NCI-H1105 (cell line): Measurements from ENCODE around the gene NR5A1.

Source experiments
- DNase-seq: peaks from one replicate; lab custom pipeline; 2025; lab: John Stamatoyannopoulos, UW

NR5A1 gene

DNA sequence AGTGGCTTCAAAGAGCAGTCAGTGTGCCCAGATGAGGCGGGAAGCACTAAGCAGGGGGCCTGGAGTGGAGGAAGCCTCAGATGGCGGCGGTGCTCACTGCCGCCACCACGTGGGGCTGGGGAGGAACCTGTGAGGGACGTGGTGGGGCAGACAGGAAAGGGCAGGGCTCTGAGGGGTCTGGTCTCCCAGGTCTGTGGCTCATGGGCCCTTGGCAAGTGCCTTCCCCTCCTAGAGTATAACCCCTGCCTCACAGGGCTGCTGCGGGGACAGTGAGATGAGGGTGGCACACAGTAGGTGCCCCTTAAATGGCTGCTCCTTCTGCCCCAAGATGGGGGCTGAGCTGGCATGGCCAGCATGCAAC lies 26.6 kb downstream of the NR5A1 start:
- DNase-seq = no peak

DNA sequence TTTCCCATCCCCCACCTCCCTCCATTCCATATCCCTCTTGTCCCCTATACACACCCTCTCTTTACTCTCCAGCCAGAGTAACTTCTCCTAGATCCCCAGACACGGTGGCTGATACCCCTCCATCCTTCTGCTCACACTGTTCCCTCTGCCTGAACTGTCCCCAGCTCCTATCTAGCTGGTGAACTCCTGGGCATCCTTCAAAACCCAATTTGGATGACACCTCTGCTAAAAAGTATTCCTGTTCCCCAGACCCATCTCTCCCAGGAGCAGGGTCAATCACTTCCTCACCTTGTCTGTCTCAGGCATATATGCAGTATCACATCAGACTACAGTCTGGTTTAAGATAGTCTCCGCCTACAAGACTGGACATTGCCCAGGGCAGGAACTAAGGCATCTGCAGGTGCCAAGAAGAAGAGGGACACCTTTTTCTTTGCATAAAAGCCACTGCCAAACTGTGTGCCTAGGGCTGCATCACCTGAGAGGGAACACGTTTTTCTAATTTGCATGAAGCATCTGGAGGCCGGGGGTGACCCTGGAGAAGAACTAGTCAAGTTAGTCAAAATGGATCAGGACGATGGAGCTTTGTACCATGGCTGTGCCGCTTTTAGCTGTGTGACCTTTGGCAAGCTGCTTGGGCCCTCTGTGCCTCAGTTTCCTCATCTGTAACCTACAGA lies 27.1 kb downstream of the NR5A1 start:
- no peak for DNase-seq

DNA sequence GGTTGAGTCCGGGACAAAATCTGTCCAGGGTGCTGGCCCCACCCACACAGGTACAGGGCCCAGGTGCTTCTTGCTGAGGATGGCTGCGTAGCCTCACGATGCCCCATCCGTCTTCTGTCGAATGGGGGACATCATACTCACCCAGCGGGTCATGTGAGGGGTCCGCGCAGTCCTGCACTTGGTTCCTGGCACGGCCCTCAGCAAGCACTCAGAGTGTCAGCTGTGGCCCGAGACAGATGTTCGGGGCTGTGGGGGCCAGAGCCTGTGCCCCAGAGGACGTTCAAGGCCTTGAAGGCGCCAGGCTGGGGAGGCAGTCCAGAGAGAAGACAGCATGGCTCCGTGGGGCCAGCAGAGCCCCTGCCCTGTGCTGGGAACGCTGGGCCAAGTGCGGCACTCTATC lies 27.8 kb downstream of the NR5A1 start:
- DNase-seq = no peak

DNA sequence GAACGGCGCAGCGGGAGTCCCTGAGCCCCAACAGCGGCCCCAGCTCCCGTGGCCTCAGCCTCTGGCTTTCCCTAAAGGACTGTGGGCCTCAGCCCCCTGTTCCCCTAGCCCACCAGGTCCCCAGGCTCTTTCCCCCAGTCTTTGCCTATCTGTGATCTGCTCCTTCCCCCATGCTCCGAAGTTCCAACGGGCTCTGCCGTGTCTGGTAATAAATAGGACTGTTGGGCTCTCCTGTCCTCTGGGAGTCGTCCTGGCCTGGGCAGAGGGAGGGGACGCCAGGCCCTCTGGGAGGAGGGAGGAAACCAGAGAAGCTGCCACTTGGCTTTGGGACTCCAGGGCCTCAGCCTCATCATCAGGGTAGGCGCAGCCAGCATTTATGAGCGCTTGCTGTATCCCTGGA lies 28.8 kb downstream of the NR5A1 start:
- no peak for DNase-seq

DNA sequence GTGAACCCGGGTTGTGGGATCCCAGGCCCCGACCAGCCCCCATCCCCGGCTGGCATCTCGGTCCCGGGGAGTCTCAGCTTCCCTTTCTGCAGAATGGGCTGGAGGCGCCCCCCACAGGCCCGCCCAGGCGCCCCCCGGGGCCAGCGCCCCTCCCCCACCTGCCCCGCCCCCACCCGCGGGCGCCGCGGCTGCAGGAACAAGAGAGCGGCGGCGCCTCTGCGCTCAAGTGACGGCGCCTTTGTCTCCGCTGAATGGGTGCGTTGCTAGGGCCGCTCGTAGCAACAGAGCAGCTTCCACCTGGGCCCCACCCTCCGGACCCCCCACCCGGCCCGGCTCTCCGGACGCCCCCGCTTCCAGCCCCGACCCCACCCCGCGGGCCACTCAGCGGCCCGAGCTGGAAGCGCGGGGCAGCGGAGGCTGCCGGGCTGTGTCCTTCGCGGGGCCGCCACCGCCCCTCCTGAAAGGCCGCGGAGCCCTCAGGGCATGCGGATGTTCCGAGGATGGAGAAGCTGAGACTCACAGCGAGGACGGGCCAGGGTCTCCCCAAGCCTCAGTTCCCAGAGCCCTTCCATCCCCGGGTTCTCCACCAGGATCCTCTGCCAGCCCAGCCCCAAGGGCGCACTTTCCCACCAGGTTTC lies 29.4 kb downstream of the NR5A1 start:
- peak; percentile 70 for DNase-seq

DNA sequence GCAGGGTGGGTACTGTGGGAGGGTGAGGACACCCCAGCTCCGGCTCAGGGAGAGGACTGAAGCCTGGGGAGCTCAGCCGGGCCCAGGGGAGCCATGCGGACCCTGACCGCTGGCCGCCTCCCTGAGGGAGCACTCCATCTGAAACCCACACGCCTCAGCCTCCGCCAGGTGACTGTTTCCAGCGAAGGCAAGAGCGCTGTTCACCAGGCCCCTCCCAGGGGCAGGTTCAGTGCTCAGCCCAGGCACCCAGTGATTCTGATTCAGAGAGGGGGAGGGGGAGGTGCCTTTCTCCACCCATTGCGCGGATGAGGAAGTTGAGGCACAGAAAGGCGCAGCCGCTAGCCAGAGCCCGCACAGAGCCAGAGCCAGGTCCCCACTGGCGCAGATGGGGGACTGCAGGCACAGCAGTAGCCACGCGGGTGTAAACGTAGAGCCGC lies 30.0 kb downstream of the NR5A1 start:
- DNase-seq = no peak

DNA sequence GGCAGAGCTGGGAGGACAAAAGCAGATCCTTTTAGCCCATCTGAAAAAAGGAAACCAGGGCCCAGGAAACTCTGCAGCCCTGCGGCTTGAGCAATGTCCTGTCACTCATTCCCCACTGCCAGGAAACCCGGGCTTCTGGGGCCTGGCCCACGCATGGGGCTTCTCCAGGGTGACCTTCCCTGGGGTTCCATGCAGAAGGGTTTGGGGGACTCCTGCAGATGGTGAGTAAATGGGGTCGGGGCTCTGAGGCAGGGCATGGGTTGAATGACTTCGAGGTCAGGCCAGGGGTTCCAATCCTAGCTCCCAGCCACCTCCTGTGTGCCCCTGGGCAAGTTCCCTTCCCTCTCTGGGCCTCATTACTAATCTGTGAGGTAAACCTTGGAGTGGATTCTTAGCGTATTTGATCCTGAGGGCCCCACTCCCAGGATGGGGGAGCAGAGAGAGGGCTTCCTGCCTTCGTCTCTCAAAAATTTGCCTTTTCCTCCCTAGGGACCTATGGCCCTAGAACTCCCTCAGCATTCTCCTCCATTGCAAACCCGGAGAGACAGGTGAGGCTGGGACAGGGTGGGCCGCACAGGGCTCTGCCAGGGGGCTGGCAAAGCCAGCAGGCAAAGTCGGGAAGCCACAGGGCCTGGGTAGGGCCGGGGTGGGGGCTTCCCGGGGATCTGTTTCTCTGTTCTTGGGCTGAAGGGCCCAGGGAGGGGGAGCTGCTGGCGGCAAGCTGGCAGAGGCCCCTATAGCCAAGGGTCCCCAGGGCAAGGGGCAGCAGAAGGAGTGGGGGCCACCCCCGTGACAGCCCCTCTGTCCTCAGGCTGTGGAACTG lies 31.1 kb downstream of the NR5A1 start:
- no peak for DNase-seq

DNA sequence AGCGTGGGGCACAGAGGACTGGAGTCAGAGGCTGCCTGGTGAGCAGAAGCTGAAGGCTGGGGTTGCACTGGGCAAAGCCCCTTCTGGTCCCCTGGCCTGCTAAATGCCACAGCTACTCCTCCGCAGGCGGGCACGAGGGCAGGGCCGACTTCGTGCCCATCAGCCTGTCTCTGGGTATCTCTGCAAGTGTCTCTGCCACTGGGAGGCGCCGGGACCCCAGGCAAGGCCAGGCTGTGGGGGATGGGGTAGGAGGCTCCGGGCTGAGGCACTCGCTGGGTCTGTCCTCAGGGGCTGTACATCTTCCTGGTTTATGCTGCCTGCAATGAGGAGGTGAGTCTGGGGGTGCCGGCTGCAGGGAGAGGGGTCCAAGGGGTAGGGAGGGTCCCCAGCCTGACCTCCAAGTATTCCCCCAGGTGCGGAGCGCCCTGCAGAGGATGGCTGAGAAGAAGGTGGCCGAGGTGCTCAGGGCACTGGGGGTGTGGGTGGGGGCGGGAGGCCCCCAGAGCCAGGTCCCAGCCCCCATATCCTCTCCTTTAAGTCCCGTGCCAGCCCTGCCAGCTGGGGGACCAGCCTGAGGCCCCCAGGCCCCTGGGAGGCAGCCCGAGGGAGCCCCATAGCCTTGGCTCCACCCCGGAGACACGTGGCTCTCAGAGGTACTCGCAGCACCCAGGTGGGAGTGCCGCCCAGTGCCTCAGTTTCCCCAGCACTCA lies 31.9 kb downstream of the NR5A1 start:
- DNase-seq = no peak

DNA sequence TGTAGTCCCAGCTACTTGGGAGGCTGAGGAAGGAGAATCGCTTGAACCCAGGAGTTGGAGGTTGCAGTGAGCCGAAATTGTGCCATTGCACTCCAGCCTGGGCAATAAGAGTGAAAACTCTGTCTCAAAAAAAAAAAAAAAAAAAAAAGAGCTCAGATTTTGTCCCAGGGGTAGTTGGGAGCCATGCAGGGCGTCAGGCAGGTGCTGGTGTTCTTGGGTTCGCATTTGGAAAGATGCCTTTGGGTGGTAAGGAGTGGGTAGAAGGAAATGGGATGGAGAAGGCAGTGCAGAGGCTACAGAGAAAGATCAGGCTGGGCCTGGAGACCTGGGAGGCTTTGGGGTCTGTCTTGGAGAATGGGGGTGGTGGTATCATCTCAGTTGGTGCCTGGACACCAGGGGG lies 33.0 kb downstream of the NR5A1 start:
- DNase-seq = no peak

DNA sequence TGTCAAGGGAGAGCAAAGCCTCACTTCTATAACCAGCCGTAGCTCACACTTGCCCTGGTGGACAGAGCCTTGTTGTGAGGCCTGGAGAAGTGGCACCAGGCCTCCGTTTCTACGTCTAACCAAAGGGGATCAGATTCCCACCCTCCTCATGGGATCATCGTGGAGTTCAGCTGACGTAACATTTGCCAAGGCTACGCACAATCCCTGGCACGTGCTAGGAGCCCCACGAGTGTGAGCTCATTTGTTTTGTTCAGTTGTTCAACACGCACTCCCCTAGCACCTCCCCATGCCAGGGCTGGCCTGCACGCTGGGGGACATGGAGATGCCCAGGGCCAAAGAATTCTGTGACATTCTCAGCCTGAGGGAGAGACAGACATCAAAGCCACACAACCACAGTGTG lies 33.9 kb downstream of the NR5A1 start:
- no peak for DNase-seq

DNA sequence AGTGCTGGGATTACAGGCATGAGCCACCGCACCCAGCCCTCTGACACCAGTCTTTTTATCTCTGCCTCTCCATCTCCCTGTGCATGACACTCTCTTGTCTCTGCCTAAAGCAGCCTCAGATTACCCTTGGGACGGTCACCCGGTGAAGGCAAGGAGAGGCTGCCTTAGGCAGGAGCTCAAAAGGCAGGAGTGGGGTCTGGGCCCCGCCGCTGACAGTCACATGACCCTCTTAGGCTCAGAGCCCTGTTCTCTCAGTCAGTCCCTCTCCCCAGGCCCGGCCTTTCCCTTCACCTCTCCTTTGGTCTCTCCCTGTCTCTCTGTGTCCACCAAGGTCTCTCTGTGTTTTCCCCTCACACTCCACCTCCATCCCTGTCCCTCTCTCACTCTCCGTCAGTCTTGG lies 34.4 kb downstream of the NR5A1 start:
- no peak for DNase-seq

DNA sequence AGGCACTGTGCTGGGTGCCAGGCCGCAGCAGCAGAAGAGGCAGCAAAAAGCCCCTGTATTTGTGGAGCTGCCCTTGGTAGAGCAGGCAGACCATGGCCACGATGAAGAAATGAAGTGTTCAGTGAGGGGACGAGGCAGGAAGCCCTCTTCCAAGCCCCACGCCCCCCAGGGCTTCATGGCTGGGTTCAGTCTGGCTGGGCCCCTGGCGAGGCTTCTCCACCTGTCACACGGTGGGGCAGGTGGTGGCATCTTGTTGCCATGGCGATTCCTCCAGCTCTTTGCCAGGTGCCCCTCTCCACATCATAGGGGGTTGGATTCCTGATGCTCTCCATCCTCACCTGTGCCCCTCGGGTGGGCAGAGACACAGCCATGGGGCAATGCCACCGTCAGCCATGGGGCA lies 35.4 kb downstream of the NR5A1 start:
- peak; percentile 33 for DNase-seq

DNA sequence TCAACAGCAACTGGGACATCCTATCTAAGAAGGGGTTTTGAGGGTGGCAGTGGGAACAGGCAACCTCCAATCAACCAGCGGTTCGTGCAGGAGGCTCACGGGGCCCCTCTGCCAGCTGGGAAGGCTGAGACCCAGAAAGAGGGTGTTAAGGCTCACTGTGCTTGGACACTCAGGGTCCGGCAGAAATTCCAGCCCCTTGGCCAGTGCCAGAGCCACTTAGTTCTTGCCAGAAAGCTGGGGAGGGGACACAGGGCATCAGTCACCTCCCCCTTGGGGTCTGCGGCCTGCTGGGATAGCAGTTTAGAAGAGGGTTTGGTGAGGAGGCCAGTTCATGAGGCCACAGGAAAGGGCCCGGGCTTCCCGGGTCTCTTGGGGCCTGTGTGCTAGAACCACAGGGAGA lies 36.5 kb downstream of the NR5A1 start:
- DNase-seq = no peak

DNA sequence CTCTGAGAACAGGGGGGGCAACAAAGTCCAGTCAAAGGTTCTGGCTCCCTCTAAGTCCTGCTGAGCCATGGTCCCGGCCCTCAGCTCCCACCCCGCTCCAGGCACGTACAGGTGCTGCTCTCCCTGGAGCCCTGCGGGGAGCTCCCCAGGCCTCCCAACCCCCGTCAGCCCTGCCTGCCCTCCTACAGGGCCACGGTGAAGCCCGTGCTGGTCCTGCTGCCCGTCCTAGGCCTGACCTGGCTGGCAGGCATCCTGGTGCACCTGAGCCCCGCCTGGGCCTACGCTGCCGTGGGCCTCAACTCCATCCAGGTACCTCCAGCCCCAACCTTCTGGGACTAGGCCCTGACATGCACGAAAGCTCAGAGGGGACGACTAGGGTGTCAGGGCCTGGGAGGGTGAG lies 36.9 kb downstream of the NR5A1 start:
- DNase-seq = no peak

DNA sequence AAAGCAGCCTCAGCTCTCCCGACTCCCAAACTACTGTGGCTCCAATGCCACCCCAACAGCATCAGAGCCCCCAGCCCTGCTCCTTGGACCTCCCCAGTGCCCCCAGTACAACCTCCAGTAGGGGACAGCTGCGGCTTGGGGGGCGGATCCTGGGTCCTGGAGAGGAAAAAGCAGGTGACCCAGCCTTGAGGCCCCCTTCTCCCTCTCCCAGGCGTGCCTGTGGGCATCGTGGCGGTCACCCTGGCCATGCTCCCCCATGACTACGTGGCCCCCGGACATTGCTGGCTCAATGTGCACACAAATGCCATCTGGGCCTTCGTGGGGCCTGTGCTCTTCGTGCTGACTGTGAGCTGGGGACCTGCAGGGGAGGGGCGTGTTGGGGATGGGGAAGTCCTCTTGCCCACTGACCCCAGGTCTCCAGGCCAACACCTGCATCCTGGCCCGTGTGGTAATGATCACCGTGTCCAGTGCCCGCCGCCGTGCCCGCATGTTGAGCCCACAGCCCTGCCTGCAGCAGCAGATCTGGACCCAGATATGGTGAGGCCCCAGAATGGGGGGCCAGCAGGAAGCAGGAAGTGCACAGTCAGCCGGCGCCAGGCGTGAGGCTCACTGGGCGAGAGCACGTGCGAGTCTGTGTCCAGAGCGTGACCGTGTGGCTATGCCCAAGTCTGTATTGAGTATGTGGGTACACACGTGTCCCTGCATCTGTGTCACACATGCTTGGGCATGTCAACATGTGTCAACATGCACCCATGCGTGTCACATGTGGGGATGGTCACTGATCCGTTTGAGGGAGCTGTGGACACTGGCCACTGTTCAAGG lies 38.0 kb downstream of the NR5A1 start:
- no peak for DNase-seq

DNA sequence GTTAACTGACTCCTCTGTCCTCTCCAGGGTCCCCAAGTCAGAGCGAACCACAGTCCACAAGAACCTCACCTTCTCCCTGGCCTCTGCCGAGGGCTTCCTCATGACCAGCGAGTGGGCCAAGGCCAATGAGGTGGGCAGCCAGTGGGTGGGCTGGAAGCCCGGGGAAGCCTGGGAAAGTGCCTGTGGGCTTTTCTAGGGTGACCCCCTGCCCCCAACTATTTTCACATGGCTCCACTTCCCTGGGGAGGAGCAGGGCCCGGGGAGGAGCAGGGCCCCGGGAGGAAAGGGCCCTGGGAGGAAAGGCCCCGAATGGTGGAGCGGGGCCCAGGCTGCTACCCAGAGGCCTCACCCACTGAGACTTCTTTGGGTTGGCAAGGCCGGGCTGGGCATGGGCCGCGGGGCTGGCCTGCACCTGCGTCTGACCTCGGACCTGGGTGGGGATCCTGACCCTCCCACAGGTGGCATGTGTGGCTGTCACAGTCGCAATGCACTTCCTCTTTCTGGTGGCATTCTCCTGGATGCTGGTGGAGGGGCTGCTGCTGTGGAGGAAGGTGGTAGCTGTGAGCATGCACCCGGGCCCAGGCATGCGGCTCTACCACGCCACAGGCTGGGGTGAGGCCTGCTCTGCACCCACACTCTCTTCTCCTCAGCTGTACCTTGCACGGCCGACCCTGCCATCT lies 39.0 kb downstream of the NR5A1 start:
- no peak for DNase-seq

DNA sequence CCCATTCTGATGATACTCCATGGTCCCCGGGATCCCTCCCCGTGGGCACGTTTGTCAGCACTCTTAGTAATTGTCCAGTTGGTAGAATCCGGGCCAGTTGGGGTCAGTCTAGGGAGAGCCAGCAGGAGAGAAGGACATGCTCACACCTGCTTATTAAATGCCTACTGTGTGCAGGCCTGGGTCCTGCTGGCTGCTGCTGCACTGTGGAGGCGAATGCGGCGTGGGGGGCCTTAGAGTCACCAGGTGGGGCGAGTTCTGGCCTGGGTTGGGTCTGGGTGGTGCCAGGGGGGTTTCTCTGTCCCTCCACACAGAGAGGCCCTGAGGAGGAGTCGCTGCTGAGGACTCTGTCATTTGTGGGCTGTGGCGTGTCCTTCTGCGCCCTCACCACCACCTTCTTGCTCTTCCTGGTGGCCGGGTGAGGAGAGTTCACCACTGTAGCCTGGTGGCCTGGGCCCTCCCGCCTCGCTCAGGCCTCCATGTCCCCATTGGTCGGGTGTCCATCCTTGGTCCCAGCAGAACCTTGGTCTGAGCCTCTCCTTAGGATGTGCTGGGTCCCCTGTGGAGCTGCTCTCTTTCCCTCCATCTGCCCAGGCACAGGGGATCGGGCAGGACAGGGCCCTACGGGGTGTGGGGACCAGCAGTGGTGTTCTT lies 39.7 kb downstream of the NR5A1 start:
- DNase-seq = no peak

DNA sequence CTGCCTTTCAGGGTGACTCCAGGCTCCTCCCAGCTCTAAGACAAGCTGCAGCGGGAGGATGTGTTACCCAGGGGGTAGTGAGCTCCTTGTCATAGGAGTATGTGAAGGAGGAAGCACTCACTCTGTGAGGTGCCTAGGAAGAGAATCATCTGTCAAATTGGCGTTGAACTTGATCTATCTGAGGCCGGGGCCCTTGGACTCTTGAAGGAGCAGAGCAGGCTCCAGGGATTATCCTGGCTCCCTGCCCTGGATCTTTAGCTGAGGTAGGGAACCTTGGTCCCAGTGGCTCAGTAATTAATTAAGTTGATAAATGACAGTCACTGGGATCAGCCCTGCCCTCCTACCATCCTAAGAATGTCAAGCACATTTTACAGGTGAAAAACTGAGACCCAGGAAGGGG lies 41.5 kb downstream of the NR5A1 start:
- DNase-seq = no peak

DNA sequence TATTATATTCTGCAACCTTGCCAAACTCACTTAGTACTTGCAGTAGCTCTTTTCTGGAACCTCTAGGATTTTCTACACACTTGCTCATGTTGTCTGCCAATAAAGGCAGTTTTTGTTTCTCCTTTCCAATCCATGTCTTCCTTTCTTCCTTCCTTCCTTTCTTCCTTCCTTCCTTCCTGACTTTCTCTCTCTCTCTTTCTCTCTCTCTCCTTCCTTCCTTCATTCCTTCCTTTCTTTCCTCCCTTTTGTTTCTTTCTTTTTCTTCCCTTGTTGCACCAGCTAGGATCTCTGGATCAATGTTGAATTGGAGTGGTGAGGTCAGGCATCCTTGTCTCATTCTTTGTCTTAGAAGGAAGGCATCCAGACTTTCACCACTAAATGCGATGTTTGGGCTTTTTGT lies 44.5 kb downstream of the NR5A1 start:
- no peak for DNase-seq

DNA sequence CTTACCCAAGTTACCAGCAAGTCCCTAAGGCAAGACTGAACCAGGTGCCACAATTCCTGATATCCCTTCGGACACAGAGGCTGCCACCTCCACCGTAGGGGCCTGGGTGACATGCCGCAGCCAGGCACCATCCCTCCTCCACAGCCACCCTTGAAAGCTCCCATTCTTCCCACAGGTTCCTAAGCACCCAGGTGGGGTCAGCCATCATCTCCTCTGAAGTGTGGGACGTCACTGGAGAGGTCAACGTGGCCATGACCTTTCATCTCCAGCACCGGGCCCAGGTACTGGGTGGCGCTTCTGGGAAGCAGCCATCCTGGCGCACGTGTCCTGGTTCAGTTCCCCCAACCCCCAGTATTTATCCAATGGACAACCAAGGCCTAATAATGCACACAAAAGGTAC lies 48.8 kb downstream of the NR5A1 start:
- no peak for DNase-seq
